ENCODE results near the gene SLC25A10.

SLC25A10 gene

GRCh38 chr17:81706757-81707624 is 5.1 kb upstream of the SLC25A10 start:
- DNase-seq = no peak

- no peak for DNase-seq
Measured at GRCh38 chr17:81707725-81708646, 4.1 kb upstream of the SLC25A10 start.

GRCh38 chr17:81708739-81709185 is 3.3 kb upstream of the SLC25A10 start:
- DNase-seq = no peak

DNA sequence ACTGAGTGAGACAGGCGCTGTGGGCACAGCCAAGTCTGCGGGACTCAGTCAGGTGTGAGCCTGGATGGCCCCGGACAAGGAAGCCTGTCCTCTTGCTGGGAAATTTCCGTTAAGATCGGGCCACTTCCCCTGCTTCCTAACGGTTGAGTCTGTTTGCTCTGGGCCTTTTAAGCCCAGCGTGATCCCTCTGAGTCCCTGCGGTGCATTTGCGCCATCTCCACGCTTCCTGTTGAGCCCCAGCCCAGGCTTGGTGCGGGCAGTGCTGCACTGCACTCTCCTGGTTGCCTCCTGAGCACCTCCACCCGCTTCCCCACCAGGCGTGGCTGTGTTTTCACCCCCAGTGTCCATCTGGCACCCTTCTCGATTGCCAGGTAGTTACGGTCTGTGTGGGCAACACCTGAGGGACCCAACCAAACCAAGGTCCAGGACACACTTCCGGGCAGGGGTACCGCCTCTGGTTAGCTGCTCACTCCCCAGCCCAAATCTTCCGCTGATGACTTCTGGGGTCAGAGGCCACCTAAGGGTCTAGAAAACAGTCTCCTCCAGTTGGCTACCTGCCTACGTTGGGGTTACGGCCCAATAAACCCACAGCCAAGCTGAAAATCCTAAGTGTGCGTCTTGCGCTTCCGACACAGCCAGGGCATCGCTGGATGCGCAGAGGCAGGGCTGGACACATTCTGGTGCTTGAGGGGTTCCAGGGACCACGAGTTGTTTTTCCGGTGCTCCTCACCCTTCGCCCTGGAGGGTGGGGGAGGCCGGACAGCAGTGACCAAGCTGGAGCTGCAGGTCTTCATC is 1.4 kb upstream of the SLC25A10 start:
- DNase-seq = peak in 1 of 2 donors; percentile 41

GRCh38 chr17:81712468-81713003 is 452 bp downstream of the SLC25A10 start:
- DNase-seq = no peak

DNA sequence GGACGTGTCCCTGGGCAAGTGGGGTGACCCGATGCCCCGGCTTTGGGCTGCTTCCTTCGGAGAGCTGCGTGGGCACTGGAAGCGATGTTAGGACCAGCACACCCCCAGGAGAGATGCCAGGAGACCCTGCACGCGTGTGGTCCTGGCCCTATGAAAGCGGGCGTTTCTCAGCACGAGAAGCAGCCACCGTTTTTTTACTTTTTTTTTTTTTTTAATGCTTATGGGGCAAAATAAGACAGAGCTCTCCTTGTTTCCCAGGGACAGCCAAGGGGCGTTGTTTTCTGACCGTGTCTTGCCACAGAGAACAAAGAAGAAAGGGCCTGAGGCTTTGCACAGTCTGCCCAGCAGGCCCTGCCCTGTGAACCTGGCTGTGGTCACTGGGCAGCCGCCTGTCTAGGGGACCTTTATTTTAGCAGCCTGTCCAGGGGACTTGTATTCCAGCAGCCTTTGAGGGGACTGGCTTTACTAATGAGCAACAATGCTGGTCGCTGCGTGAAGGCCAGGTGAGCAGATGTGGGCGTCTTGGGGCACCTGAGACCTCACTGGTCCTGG is 996 bp downstream of the SLC25A10 start:
- DNase-seq = no peak

GRCh38 chr17:81713556-81714411 is 1.7 kb downstream of the SLC25A10 start:
- DNase-seq = no peak

DNA sequence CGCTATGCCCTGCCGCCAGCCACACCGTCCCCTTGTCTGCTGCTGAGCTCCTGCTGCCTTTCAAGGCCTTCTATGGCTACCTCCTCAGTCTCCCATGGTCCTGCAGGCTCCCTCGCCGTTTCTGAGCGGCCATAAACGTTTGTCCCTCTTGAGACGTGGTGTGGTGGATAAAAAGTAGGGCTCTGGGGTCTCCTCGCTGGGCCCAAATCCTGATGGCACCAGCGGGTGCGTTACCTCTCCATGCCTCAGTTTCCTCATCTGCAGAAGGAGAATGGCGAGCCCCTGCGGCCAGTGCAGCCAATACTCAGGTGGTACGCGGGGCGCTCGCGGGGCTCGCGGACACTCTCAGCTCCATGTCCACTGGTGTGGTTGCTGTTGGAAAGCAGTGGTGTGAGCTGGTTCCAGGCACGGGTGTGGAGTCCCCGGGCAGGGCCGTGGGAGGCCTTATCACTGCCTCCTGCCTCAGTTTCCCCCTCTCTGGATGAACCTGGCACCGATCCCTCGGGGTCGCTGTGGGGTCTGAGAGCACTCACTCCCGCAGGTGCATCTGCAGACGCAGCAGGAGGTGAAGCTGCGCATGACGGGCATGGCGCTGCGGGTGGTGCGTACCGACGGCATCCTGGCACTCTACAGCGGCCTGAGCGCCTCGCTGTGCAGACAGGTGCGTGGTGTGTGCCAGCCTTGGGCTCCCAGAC is 2.5 kb downstream of the SLC25A10 start:
- DNase-seq = no peak

DNA sequence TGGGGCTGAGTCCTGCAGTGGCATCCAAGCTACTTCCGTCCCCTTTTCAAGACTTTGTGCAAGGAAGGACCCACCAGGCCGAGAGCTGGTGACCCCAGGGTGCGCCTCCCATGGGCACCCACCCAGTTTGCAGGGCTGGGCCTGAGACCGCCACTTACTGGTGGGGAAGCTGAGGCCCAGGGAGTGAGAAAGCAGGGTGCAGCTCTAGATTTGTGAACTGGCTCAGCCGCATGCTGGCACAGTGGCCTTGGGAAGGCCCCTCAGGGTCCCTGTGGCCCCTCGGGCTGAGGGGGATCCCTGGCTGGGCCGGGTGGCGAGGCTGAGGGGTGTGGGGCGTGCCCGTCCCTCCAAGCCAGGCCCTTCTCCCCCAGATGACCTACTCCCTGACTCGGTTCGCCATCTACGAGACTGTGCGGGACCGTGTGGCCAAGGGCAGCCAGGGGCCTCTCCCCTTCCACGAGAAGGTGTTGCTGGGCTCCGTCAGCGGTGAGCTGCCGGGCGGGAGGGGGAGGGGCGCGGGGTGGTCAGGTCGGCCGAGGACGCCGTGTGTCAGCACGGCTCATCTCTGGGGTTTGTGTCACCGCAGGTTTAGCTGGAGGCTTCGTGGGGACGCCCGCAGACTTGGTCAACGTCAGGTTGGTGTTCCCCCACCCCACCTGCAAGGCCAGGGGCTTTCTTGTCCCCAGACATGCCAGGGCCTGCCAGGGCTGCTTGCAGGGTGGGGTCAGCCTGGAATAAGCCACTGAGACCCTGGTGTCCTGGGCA is 3.2 kb downstream of the SLC25A10 start:
- no peak for DNase-seq

GRCh38 chr17:81715872-81716673 is 4.0 kb downstream of the SLC25A10 start:
- DNase-seq = no peak

GRCh38 chr17:81716674-81716996 is 4.6 kb downstream of the SLC25A10 start:
- no peak for DNase-seq

GRCh38 chr17:81717049-81717765 is 5.1 kb downstream of the SLC25A10 start:
- DNase-seq = no peak

- DNase-seq = no peak
Measured at GRCh38 chr17:81717766-81718089, 5.6 kb downstream of the SLC25A10 start.

- DNase-seq = no peak
Measured at GRCh38 chr17:81719410-81720266, 7.6 kb downstream of the SLC25A10 start.

- no peak for DNase-seq
Measured at GRCh38 chr17:81720267-81721071, 8.4 kb downstream of the SLC25A10 start.
